ENCODE data around the gene MCOLN3. TPM values are rescaled to one million over a fixed set of nuclear protein-coding genes. Genes with fewer than 3 reads are reported as not detected.
A peak's percentile ranks its signal among the peaks of the same experiment; 100 is the strongest.

Gene MCOLN3
- total RNA-seq, 1 experiment from 2014 or later, result 0.82 TPM

DNA sequence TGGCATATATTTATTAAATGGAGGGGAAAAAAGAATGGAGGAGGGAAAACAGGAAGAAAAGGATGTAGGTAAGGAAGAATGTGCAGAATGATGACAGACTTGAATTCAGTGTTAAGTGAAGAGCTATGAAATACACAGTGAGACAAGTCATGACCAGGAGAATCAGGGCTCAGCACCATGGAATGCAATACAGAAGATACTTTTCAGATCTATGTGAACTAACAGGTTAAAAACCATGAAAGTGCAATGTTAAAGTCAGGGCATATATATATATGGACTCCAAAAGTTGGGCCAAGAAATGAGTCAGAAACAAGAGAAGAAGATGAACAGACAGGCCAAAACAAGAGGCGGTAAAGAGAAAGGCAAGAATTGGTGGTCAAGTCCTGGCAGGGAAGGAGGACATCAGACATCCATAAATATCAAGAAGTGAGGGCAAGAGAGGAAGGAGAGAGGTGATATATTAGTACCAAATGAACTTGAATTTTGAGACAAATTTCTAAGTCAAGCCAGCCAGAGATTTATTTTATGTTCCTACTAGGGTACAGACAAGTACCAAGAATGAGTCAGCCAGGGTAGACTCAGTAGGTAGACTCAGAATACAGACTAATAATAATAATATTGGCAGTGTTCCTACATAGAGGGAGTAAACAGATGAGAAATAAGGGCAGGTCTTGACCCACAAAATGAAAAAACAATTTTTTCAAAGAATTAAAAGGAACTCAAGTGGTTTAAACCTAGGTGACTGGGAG, 39.5 kb upstream of the MCOLN3 start:
- H3K27me3 ChIP-seq (replicated peaks; ENCODE audit: insufficient read depth, low read depth, low read length, poor library complexity), result no peaks in the 10 kb centered on the region
- intact Hi-C loops (cut with micrococcal nuclease; ENCODE audit: unreplicated experiment), result no loop called here
- no peaks in the 10 kb centered on the region for H3K9me3 ChIP-seq (ENCODE audit: low read depth, low read length, poor library complexity, severe bottlenecking)
- no peaks in the 10 kb centered on the region for H3K4me1 ChIP-seq (ENCODE audit: insufficient read depth, low read length, poor library complexity, severe bottlenecking)
- ChIA-PET CTCF (no interaction called here), POLR2A (ENCODE audit: low non-redundant PET) (no interaction called here)
- TF ChIP-seq, protein P1, sequence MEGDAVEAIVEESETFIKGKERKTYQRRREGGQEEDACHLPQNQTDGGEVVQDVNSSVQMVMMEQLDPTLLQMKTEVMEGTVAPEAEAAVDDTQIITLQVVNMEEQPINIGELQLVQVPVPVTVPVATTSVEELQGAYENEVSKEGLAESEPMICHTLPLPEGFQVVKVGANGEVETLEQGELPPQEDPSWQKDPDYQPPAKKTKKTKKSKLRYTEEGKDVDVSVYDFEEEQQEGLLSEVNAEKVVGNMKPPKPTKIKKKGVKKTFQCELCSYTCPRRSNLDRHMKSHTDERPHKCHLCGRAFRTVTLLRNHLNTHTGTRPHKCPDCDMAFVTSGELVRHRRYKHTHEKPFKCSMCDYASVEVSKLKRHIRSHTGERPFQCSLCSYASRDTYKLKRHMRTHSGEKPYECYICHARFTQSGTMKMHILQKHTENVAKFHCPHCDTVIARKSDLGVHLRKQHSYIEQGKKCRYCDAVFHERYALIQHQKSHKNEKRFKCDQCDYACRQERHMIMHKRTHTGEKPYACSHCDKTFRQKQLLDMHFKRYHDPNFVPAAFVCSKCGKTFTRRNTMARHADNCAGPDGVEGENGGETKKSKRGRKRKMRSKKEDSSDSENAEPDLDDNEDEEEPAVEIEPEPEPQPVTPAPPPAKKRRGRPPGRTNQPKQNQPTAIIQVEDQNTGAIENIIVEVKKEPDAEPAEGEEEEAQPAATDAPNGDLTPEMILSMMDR (conservative IDR thresholded peaks at IDR 0.05; ENCODE audit: low read depth, low read length), result no peak
- TF ChIP-seq EZH2 (IDR thresholded peaks at IDR 0.05; ENCODE audit: borderline replicate concordance, low read depth, low read length, poor library complexity, severe bottlenecking), result no peak
- DNase-seq (ENCODE audit: low spot score), result no peak
- no peaks in the 10 kb centered on the region for H3K36me3 ChIP-seq (ENCODE audit: insufficient read depth, low read length, poor library complexity, severe bottlenecking)
- no peak overlapping the region for H3K4me3 ChIP-seq (ENCODE audit: low read depth, low read length, poor library complexity, severe bottlenecking)
- BruUV-seq (replicated peaks), result no TSS peak
- H3K27ac ChIP-seq (ENCODE audit: low read depth, low read length, poor library complexity, severe bottlenecking), result no peak overlapping the region

DNA sequence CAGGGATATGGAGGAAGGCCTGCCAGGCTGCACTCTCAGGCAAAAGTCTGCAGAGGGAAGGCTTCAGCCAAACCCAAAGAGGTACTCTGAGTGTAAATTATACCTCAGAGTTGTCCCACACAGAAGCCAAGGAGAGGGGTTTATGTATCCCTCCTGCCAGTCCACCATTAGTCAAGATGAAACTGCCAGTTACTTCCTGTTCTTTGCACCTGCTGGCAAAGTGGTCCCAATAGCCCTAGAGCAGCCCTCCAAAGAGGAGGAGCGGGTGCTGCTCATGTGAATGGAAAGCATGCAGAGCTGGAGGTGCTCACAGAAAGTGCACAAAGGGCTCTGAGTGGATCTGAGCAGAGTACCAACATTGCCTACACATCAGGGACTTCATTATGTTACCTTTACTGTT, 37.1 kb upstream of the MCOLN3 start:
- CTCF ChIA-PET, result no interaction called here
- DNase-seq (ENCODE audit: low spot score), result no peak
- Histone ChIP-seq H3K9me3 (ENCODE audit: low read depth, low read length, poor library complexity, severe bottlenecking) (no peaks in the 10 kb centered on the region), H3K36me3 (ENCODE audit: insufficient read depth, low read length, poor library complexity, severe bottlenecking) (no peaks in the 10 kb centered on the region), H3K27ac (ENCODE audit: low read depth, low read length, poor library complexity, severe bottlenecking) (no peak overlapping the region), H3K4me3 (ENCODE audit: low read depth, low read length, poor library complexity, severe bottlenecking) (no peak overlapping the region), H3K27me3 (replicated peaks; ENCODE audit: insufficient read depth, low read depth, low read length, poor library complexity) (no peaks in the 10 kb centered on the region), H3K4me1 (ENCODE audit: insufficient read depth, low read length, poor library complexity, severe bottlenecking) (no peaks in the 10 kb centered on the region)
- intact Hi-C loops (cut with micrococcal nuclease; ENCODE audit: unreplicated experiment), result no loop called here
- POLR2A ChIA-PET (ENCODE audit: low non-redundant PET), result no interaction called here
- no TSS peak for BruUV-seq (replicated peaks)
- no peak for TF ChIP-seq EZH2 (IDR thresholded peaks at IDR 0.05; ENCODE audit: borderline replicate concordance, low read depth, low read length, poor library complexity, severe bottlenecking)
- TF ChIP-seq, protein P1 (conservative IDR thresholded peaks at IDR 0.05; ENCODE audit: low read depth, low read length), result no peak

DNA sequence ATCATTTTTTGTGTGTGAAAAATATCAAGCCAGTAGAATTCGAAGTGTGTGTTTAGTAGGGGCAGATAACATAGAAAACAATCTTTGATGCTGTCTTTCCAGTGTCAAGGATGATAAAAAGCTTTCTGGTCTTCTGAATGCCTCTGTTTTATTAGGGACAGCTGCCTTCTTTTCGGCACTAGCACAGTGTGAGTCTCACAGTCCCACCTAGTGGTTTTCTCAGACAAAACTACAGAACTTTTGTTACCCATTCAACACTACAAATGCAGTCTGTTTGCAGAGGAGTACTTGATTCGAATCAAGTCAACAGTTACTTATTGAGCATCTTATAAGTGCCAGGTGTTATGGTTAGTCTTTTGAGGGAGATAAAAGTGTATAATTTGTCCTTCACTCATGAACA, 30.6 kb upstream of the MCOLN3 start:
- Histone ChIP-seq H3K9me3 (ENCODE audit: low read depth, low read length, poor library complexity, severe bottlenecking) (peaks cover 2% of the 10 kb centered on the region), H3K4me1 (ENCODE audit: insufficient read depth, low read length, poor library complexity, severe bottlenecking) (no peaks in the 10 kb centered on the region), H3K4me3 (ENCODE audit: low read depth, low read length, poor library complexity, severe bottlenecking) (no peak overlapping the region), H3K27me3 (replicated peaks; ENCODE audit: insufficient read depth, low read depth, low read length, poor library complexity) (no peaks in the 10 kb centered on the region), H3K27ac (ENCODE audit: low read depth, low read length, poor library complexity, severe bottlenecking) (no peak overlapping the region), H3K36me3 (ENCODE audit: insufficient read depth, low read length, poor library complexity, severe bottlenecking) (no peaks in the 10 kb centered on the region)
- CTCF ChIA-PET, result interaction anchor here (1.3 kb wide), 1 partner anchor 135 kb away, joined by 24 read pairs; no protein-coding TSS in a partner anchor
- peak; percentile 47 for DNase-seq (ENCODE audit: low spot score)
- no TSS peak for BruUV-seq (replicated peaks)
- POLR2A ChIA-PET (ENCODE audit: low non-redundant PET), result no interaction called here
- intact Hi-C loops (cut with micrococcal nuclease; ENCODE audit: unreplicated experiment), result loop anchor here (2.0 kb wide), 1 partner anchor 134 kb away; no protein-coding TSS in a partner anchor
- TF ChIP-seq, protein P1 (conservative IDR thresholded peaks at IDR 0.05; ENCODE audit: low read depth, low read length), result peak; percentile 47
- TF ChIP-seq EZH2 (IDR thresholded peaks at IDR 0.05; ENCODE audit: borderline replicate concordance, low read depth, low read length, poor library complexity, severe bottlenecking), result no peak
